T-cell (primary cell): Measurements from ENCODE around the gene MINK1. TPM values are rescaled to one million over a fixed set of nuclear protein-coding genes. Genes with fewer than 3 reads are reported as not detected.
A peak's percentile ranks its signal among the peaks of the same experiment; 100 is the strongest.

Experiments used
- ATAC-seq, 4 experiments: fragments of 200-7000 bp in 3 of 4; fragments of 150-1000 bp in 1 of 4; cut with Tn5 transposase; replicated peaks in 1 of 4; 1 replicate in 3 of 4; 2 replicates in 1 of 4; pipeline ENCODE4 v1.10.0; 2021; ENCODE audit warnings: moderate library complexity in 3 of 4, mild to moderate bottlenecking in 2 of 4, moderate number of reproducible peaks in 1 of 4
- CTCF ChIA-PET, 2 donors: fragments of 300-600 bp; sonication (Branson Sonifier 250); formaldehyde crosslinking; loops; one replicate each; lab custom pipeline; 2022; ENCODE audit warnings: antibody characterized with exemption in 2 of 2; lab: Charles Lee
- POLR2A ChIA-PET, 2 donors: fragments of 300-600 bp; sonication (Branson Sonifier 250); formaldehyde crosslinking; loops; one replicate each; lab custom pipeline; 2022; ENCODE audit warnings: antibody characterized with exemption in 2 of 2; lab: Charles Lee
- DNase-seq, 35 experiments: peaks; one replicate each; pipeline versions ENCODE4 v3.0.0 to v3.0.0-alpha.2; 2013 to 2023
- H3K27ac ChIP-seq: one replicate; pipeline ENCODE4 v1.5.1; 2013; ENCODE audit warnings: low read length
- H3K27me3 ChIP-seq, 2 experiments: replicated peaks in 1 of 2; 1 replicate in 1 of 2; 2 replicates in 1 of 2; pipeline versions ENCODE4 v1.6.1 to v1.7.0; 2013; ENCODE audit warnings: low read length in 1 of 2, mixed read lengths in 1 of 2; ENCODE audit not compliant: control insufficient read depth in 2 of 2, insufficient read depth in 2 of 2; ENCODE audit errors: extremely low read depth in 1 of 2
- H3K36me3 ChIP-seq, 2 donors: 1 replicate in 1 of 2; 2 replicates in 1 of 2; pipeline versions ENCODE4 v1.6.1 to v1.7.0; 2013; ENCODE audit warnings: low read length in 1 of 2; ENCODE audit not compliant: control insufficient read depth in 2 of 2, insufficient read depth in 1 of 2; ENCODE audit errors: extremely low read depth in 1 of 2
- H3K4me1 ChIP-seq, 2 experiments: 1 replicate in 1 of 2; 2 replicates in 1 of 2; pipeline versions ENCODE4 v1.6.1 to v1.7.0; 2013; ENCODE audit warnings: low read length in 2 of 2, mixed read lengths in 1 of 2; ENCODE audit not compliant: insufficient read depth in 2 of 2, control insufficient read depth in 1 of 2; ENCODE audit errors: extremely low read depth in 1 of 2
- H3K4me3 ChIP-seq, 2 donors: 1 replicate in 1 of 2; 2 replicates in 1 of 2; pipeline versions ENCODE4 v1.5.1 to v1.7.0; 2013; ENCODE audit warnings: mild to moderate bottlenecking in 2 of 2, low read length in 1 of 2, moderate library complexity in 1 of 2; ENCODE audit not compliant: control insufficient read depth in 1 of 2; ENCODE audit errors: extremely low read depth in 1 of 2
- H3K9me3 ChIP-seq: 2 replicates; pipeline ENCODE4 v1.7.0; 2013
- H3K27ac Mint-ChIP-seq, 2 donors: one replicate each; pipeline ENCODE4 v1.8.0; 2020 to 2021; ENCODE audit warnings: mild to moderate bottlenecking in 2 of 2, mixed read lengths in 2 of 2
- H3K27me3 Mint-ChIP-seq, 2 donors: one replicate each; pipeline ENCODE4 v1.8.0; 2021 to 2022; ENCODE audit warnings: mixed read lengths in 2 of 2
- H3K36me3 Mint-ChIP-seq: one replicate; pipeline ENCODE4 v1.8.0; 2021; ENCODE audit warnings: mixed read lengths
- H3K4me1 Mint-ChIP-seq, 3 donors: one replicate each; pipeline ENCODE4 v1.8.0; 2020 to 2022; ENCODE audit warnings: mixed read lengths in 3 of 3, mild to moderate bottlenecking in 1 of 3
- H3K4me3 Mint-ChIP-seq, 3 donors: one replicate each; pipeline ENCODE4 v1.8.0; 2020 to 2022; ENCODE audit warnings: mild to moderate bottlenecking in 3 of 3, mixed read lengths in 3 of 3, moderate library complexity in 3 of 3
- H3K9me3 Mint-ChIP-seq, 3 donors: one replicate each; pipeline ENCODE4 v1.8.0; 2020 to 2022; ENCODE audit warnings: mixed read lengths in 3 of 3
- WGBS: methylation state at CpG from one replicate; pipeline ENCODE4 v1.1.5; 2013; ENCODE audit warnings: missing lambda C conversion rate; ENCODE audit not compliant: insufficient coverage; 5-methylcytosine and 5-hydroxymethylcytosine counted together
- total RNA-seq, 35 experiments: library from RNA in 6 of 35; stranded (reverse) in 6 of 35; fragments of 120-200 nt in 1 of 35; gene quantifications; one replicate each; pipeline versions ENCODE4 v1.2.1 to v1.2.4 and lab custom pipeline; 2013 to 2026

The MINK1 gene
- total RNA-seq, 5 donors from 2014 or later (not counting 1 experiment from before 2014, with no cell fraction given), result 156 to 189 (median 164) TPM

- Histone ChIP-seq H3K27ac (peak overlapping the region; percentile 57), H3K4me1 (peaks cover 14 to 35% of the 10 kb centered on the region in 2 experiments), H3K27me3 (no peaks in the 10 kb centered on the region), H3K9me3 (no peaks in the 10 kb centered on the region), H3K36me3 (peaks cover 0 to 13% of the 10 kb centered on the region in 2 donors), H3K4me3 (peak overlapping the region; percentile 73 to 85)
- WGBS, result 27% methylated on average over 8 of the region's 15 CpGs
- ChIA-PET CTCF (interaction anchor here in 1 of 2 donors (0.5 kb wide), 1 partner anchor 35 kb away, joined by 3 read pairs; no protein-coding TSS in a partner anchor), POLR2A (interaction anchor here in 1 of 2 donors (0.6 kb wide), 1 partner anchor 17 kb away, joined by 13 read pairs; no protein-coding TSS in a partner anchor)
- no peak for ATAC-seq
- DNase-seq, result peak in 3 of 35 experiments; percentile 7 to 29 (median 16)
- Mint-ChIP-seq H3K27ac (peak overlapping the region; percentile 84 to 86), H3K9me3 (no peaks in the 10 kb centered on the region), H3K27me3 (no peaks in the 10 kb centered on the region), H3K4me3 (peak overlapping the region; percentile 91 to 92 (median 91)), H3K4me1 (peaks cover 41 to 50% (median 47%) of the 10 kb centered on the region in 3 donors), H3K36me3 (peaks cover 6% of the 10 kb centered on the region)
Measured at GRCh38 chr17:4833941-4834680, 971 bp downstream of the MINK1 start.

- no peaks in the 10 kb centered on the region for H3K27me3 ChIP-seq
- peaks cover 14 to 38% of the 10 kb centered on the region in 2 experiments for H3K4me1 ChIP-seq
- H3K27ac ChIP-seq, result peak overlapping the region; percentile 57
- ATAC-seq (no peak), DNase-seq (no peak)
- H3K9me3 ChIP-seq, result no peaks in the 10 kb centered on the region
- POLR2A ChIA-PET, result interaction anchor here (0.6 kb wide), 2 partner anchors 16 to 556 kb away, joined by 3 to 13 read pairs; no protein-coding TSS in a partner anchor
- 94% methylated on average over 3 of the region's 4 CpGs for WGBS
- peaks cover 6% of the 10 kb centered on the region for H3K36me3 Mint-ChIP-seq
- H3K4me3 Mint-ChIP-seq, result peak overlapping the region; percentile 91 to 92 (median 91)
- H3K4me3 ChIP-seq, result peak overlapping the region in 1 of 2 donors; percentile 73
- H3K27ac Mint-ChIP-seq, result peak overlapping the region; percentile 84 to 86
- CTCF ChIA-PET, result no interaction called here
- no peaks in the 10 kb centered on the region for H3K27me3 Mint-ChIP-seq
- no peaks in the 10 kb centered on the region for H3K9me3 Mint-ChIP-seq
- peaks cover 46 to 55% (median 52%) of the 10 kb centered on the region in 3 donors for H3K4me1 Mint-ChIP-seq
- peaks cover 0 to 15% of the 10 kb centered on the region in 2 donors for H3K36me3 ChIP-seq
Measured at GRCh38 chr17:4834681-4835020, 1.5 kb downstream of the MINK1 start.

- no peaks in the 10 kb centered on the region for H3K27me3 Mint-ChIP-seq
- WGBS, result 40% methylated on average over 2 of the region's 4 CpGs
- H3K4me3 ChIP-seq, result no peak overlapping the region
- H3K9me3 Mint-ChIP-seq, result no peaks in the 10 kb centered on the region
- DNase-seq (no peak), ATAC-seq (no peak)
- POLR2A ChIA-PET, result no interaction called here
- no peaks in the 10 kb centered on the region for H3K27me3 ChIP-seq
- peak overlapping the region; percentile 84 to 86 for H3K27ac Mint-ChIP-seq
- peak overlapping the region in 2 of 3 donors; percentile 91 to 92 for H3K4me3 Mint-ChIP-seq
- peaks cover 19 to 50% of the 10 kb centered on the region in 2 experiments for H3K4me1 ChIP-seq
- H3K27ac ChIP-seq, result peak overlapping the region; percentile 28
- H3K9me3 ChIP-seq, result no peaks in the 10 kb centered on the region
- peaks cover 0 to 15% of the 10 kb centered on the region in 2 donors for H3K36me3 ChIP-seq
- peaks cover 62 to 71% (median 68%) of the 10 kb centered on the region in 3 donors for H3K4me1 Mint-ChIP-seq
- peaks cover 6% of the 10 kb centered on the region for H3K36me3 Mint-ChIP-seq
- CTCF ChIA-PET, result interaction anchor here in 1 of 2 donors (0.5 kb wide), 1 partner anchor 502 kb away, joined by 3 read pairs; no protein-coding TSS in a partner anchor
Measured at GRCh38 chr17:4836221-4836620, 3.1 kb downstream of the MINK1 start.

GRCh38 chr17:4837471-4838308 is 4.5 kb downstream of the MINK1 start:
- Mint-ChIP-seq H3K27ac (peak overlapping the region in 1 of 2 donors; percentile 4), H3K9me3 (no peaks in the 10 kb centered on the region), H3K36me3 (peaks cover 6% of the 10 kb centered on the region), H3K4me1 (peaks cover 68 to 80% (median 75%) of the 10 kb centered on the region in 3 donors), H3K27me3 (no peaks in the 10 kb centered on the region), H3K4me3 (no peak overlapping the region)
- Histone ChIP-seq H3K27me3 (no peaks in the 10 kb centered on the region), H3K4me3 (no peak overlapping the region), H3K27ac (no peak overlapping the region), H3K36me3 (peaks cover 0 to 15% of the 10 kb centered on the region in 2 donors), H3K9me3 (no peaks in the 10 kb centered on the region), H3K4me1 (peaks cover 19 to 48% of the 10 kb centered on the region in 2 experiments)
- WGBS, result 93% methylated on average over 6 of the region's 13 CpGs
- no peak for ATAC-seq
- no peak for DNase-seq
- CTCF ChIA-PET, result no interaction called here
- POLR2A ChIA-PET, result no interaction called here

- CTCF ChIA-PET, result no interaction called here
- H3K9me3 Mint-ChIP-seq, result no peaks in the 10 kb centered on the region
- H3K4me3 ChIP-seq, result no peak overlapping the region
- POLR2A ChIA-PET, result interaction anchor here in 1 of 2 donors (0.6 kb wide), 1 partner anchor 705 kb away, joined by 6 read pairs; no protein-coding TSS in a partner anchor
- DNase-seq (no peak), ATAC-seq (no peak)
- no peaks in the 10 kb centered on the region for H3K27me3 Mint-ChIP-seq
- peaks cover 19 to 48% of the 10 kb centered on the region in 2 experiments for H3K4me1 ChIP-seq
- no CpG with 5 or more reads among the region's 3 CpGs for WGBS
- no peak overlapping the region for H3K4me3 Mint-ChIP-seq
- peaks cover 6% of the 10 kb centered on the region for H3K36me3 Mint-ChIP-seq
- no peak overlapping the region for H3K27ac Mint-ChIP-seq
- peaks cover 0 to 15% of the 10 kb centered on the region in 2 donors for H3K36me3 ChIP-seq
- H3K4me1 Mint-ChIP-seq, result peaks cover 75 to 81% (median 78%) of the 10 kb centered on the region in 3 donors
- H3K9me3 ChIP-seq, result no peaks in the 10 kb centered on the region
- H3K27ac ChIP-seq, result no peak overlapping the region
- H3K27me3 ChIP-seq, result no peaks in the 10 kb centered on the region
Measured at GRCh38 chr17:4838309-4838785, 5.2 kb downstream of the MINK1 start.

- H3K27me3 Mint-ChIP-seq, result no peaks in the 10 kb centered on the region
- ATAC-seq (no peak), DNase-seq (no peak)
- Histone ChIP-seq H3K4me1 (peaks cover 17 to 42% of the 10 kb centered on the region in 2 experiments), H3K27ac (no peak overlapping the region), H3K27me3 (no peaks in the 10 kb centered on the region), H3K36me3 (peaks cover 0 to 15% of the 10 kb centered on the region in 2 donors), H3K4me3 (no peak overlapping the region), H3K9me3 (no peaks in the 10 kb centered on the region)
- peaks cover 9% of the 10 kb centered on the region for H3K36me3 Mint-ChIP-seq
- WGBS, result 98% methylated on average over 5 of the region's 8 CpGs
- ChIA-PET POLR2A (no interaction called here), CTCF (no interaction called here)
- no peak overlapping the region for H3K27ac Mint-ChIP-seq
- H3K9me3 Mint-ChIP-seq, result no peaks in the 10 kb centered on the region
- H3K4me1 Mint-ChIP-seq, result peaks cover 75 to 80% (median 77%) of the 10 kb centered on the region in 3 donors
- H3K4me3 Mint-ChIP-seq, result no peak overlapping the region
Measured at GRCh38 chr17:4839221-4839620, 6.1 kb downstream of the MINK1 start.
